ENCODE results near the gene ATXN2L. TPM values are rescaled to one million over a fixed set of nuclear protein-coding genes. Genes with fewer than 3 reads are reported as not detected.

The ATXN2L gene
- total RNA-seq, 1 experiment from 2014 or later, result 309 TPM

- H3K27me3 ChIP-seq (ENCODE audit: insufficient read depth, low read length), result no peaks in the 10 kb centered on the region
- no peaks in the 10 kb centered on the region for H3K79me1 ChIP-seq (ENCODE audit: insufficient read depth, low read depth, low read length, poor library complexity, severe bottlenecking)
- H3K4me1 ChIP-seq (ENCODE audit: insufficient read depth, low read length), result no peaks in the 10 kb centered on the region
- H2AK5ac ChIP-seq (ENCODE audit: insufficient read length, low read length), result no peak overlapping the region
- H2BK5ac ChIP-seq (ENCODE audit: insufficient read length, low read length), result no peak overlapping the region
- H3K23ac ChIP-seq (ENCODE audit: insufficient read length, low read depth, low read length), result no peak overlapping the region
- H3K9me3 ChIP-seq (ENCODE audit: control insufficient read depth, low read depth, low read length), result no peaks in the 10 kb centered on the region
- H4K91ac ChIP-seq (ENCODE audit: insufficient read length, low read depth, low read length), result no peak overlapping the region
- Mint-ChIP-seq H3K27ac (peak overlapping the region in 2 of 3 experiments; percentile 48 to 89; a peak in 2 of 7 replicates), H3K9me3 (no peaks in the 10 kb centered on the region), H3K4me3 (no peak overlapping the region), H3K4me1 (peaks cover 2% of the 10 kb centered on the region in 2 experiments), H3K27me3 (ENCODE audit: low read depth) (no peaks in the 10 kb centered on the region; the same call in 1 of the 2 replicates), H3K36me3 (ENCODE audit: insufficient read depth in 1 of 3, low read depth in 3 of 3) (peaks cover 37 to 81% (median 68%) of the 10 kb centered on the region in 3 experiments; a peak in 6 of 7 replicates)
- H3K9ac ChIP-seq (ENCODE audit: extremely low read depth, insufficient read length, low read length), result no peak overlapping the region
- H3K18ac ChIP-seq (ENCODE audit: insufficient read length, low read depth, low read length), result no peak overlapping the region
- WGBS (ENCODE audit: extremely low coverage, insufficient read length, low lambda C conversion rate), result no CpG with 5 or more reads among the region's 1 CpG
- no peak overlapping the region for H2BK120ac ChIP-seq (ENCODE audit: low read depth, low read length, poor library complexity, severe bottlenecking)
- no peak overlapping the region for H3K14ac ChIP-seq (ENCODE audit: insufficient read depth, low read length)
- no peak overlapping the region for H4K8ac ChIP-seq (replicated peaks; ENCODE audit: insufficient read length, low read depth, low read length)
- H2AFZ ChIP-seq (ENCODE audit: low read length), result no peak overlapping the region
- H3K27ac ChIP-seq (ENCODE audit: insufficient read length, low read depth, low read length), result no peak overlapping the region
- H3K23me2 ChIP-seq (ENCODE audit: insufficient read length, low read depth, low read length, poor library complexity, severe bottlenecking), result no peaks in the 10 kb centered on the region
- H4K20me1 ChIP-seq (ENCODE audit: control insufficient read depth, insufficient read depth, insufficient read length), result no peaks in the 10 kb centered on the region
- no peak overlapping the region for H2BK12ac ChIP-seq (ENCODE audit: insufficient read length, low read depth, low read length)
- no peak overlapping the region for H3K4me2 ChIP-seq (ENCODE audit: insufficient read depth, insufficient read length, low read length)
- no peaks in the 10 kb centered on the region for H3K79me2 ChIP-seq (ENCODE audit: insufficient read depth, low read length)
- TF ChIP-seq, protein P1, sequence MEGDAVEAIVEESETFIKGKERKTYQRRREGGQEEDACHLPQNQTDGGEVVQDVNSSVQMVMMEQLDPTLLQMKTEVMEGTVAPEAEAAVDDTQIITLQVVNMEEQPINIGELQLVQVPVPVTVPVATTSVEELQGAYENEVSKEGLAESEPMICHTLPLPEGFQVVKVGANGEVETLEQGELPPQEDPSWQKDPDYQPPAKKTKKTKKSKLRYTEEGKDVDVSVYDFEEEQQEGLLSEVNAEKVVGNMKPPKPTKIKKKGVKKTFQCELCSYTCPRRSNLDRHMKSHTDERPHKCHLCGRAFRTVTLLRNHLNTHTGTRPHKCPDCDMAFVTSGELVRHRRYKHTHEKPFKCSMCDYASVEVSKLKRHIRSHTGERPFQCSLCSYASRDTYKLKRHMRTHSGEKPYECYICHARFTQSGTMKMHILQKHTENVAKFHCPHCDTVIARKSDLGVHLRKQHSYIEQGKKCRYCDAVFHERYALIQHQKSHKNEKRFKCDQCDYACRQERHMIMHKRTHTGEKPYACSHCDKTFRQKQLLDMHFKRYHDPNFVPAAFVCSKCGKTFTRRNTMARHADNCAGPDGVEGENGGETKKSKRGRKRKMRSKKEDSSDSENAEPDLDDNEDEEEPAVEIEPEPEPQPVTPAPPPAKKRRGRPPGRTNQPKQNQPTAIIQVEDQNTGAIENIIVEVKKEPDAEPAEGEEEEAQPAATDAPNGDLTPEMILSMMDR (conservative IDR thresholded peaks at IDR 0.05), result no peak
- no peak overlapping the region for H4K5ac ChIP-seq (ENCODE audit: insufficient read length, low read depth, low read length)
- H2BK15ac ChIP-seq (ENCODE audit: low read depth, low read length), result no peak overlapping the region
- no peak overlapping the region for H3T11ph ChIP-seq (ENCODE audit: low read length)
- DNase-seq, result no peak
- H3K56ac ChIP-seq (ENCODE audit: insufficient read length, low read depth, low read length), result no peak overlapping the region
- H2BK20ac ChIP-seq (ENCODE audit: low read depth, low read length, poor library complexity, severe bottlenecking), result no peak overlapping the region
- no peak overlapping the region for H3K4ac ChIP-seq (ENCODE audit: low read depth, low read length)
Observed at GRCh38 chr16:28839899-28840298, 17.1 kb downstream of the ATXN2L start.

Measured in H9 (cell line).